ENCODE data around the gene RRH. TPM values are rescaled to one million over a fixed set of nuclear protein-coding genes. Genes with fewer than 3 reads are reported as not detected.

RRH gene
- total and polyA plus RNA-seq, 2 of the 13 experiments (the other 11 are each of a cell fraction or from before 2014, with no cell fraction given), result 0.07 to 0.17 TPM

GRCh38 chr4:109847896-109848442 is 20.2 kb downstream of the RRH start, which contains the start of gene LRIT3:
TSS of gene LRIT3 (plus strand) at chr4:109848107. CDS start at chr4:109848202, 95 bp downstream.
- no peaks in the 10 kb centered on the region for H4K20me1 ChIP-seq (ENCODE audit: insufficient read depth, low read length)
- H3K36me3 ChIP-seq (replicated peaks in 1 of 2; ENCODE audit: control insufficient read depth in 1 of 2, insufficient read depth in 2 of 2, low read length in 2 of 2), result no peaks in the 10 kb centered on the region
- peaks cover 0 to 5% of the 10 kb centered on the region in 2 experiments; a peak in 1 of 5 replicates for H3K27me3 ChIP-seq (ENCODE audit: control insufficient read depth in 1 of 2, insufficient read depth in 2 of 2, low read length in 2 of 2)
- H3K9ac ChIP-seq (ENCODE audit: insufficient read depth, low read depth, low read length), result no peak within 1 kb of the TSS
- no peak within 1 kb of the TSS for H3K4me2 ChIP-seq (ENCODE audit: low read depth, low read length)
- BruUV-seq (replicated peaks), result no TSS peak
- TF ChIP-seq MBD4 (IDR thresholded peaks at IDR 0.05; ENCODE audit: borderline replicate concordance, low read length) (no peak), ZNF33A (CRISPR knock-in tag; IDR thresholded peaks at IDR 0.05; ENCODE audit: borderline replicate concordance) (no peak), BORCS8-MEF2B (CRISPR knock-in tag; IDR thresholded peaks at IDR 0.05) (no peak), TAF15 (IDR thresholded peaks at IDR 0.05; ENCODE audit: low read depth, low read length, poor library complexity, severe bottlenecking) (no peak), ZC3H13 (CRISPR knock-in tag; IDR thresholded peaks at IDR 0.05) (no peak), ZNF460 (CRISPR knock-in tag; IDR thresholded peaks at IDR 0.05; ENCODE audit: borderline replicate concordance) (no peak), POGK (CRISPR knock-in tag; conservative IDR thresholded peaks at IDR 0.05) (no peak), FOXM1 (CRISPR knock-in tag; IDR thresholded peaks at IDR 0.05) (no peak), CREM (IDR thresholded peaks at IDR 0.05) (no peak), CREM (CRISPR knock-in tag; IDR thresholded peaks at IDR 0.05) (no peak), ZNF570 (CRISPR knock-in tag; IDR thresholded peaks at IDR 0.05; ENCODE audit: borderline replicate concordance) (no peak), ZNF333 (CRISPR knock-in tag; IDR thresholded peaks at IDR 0.05; ENCODE audit: borderline replicate concordance) (no peak), ZBTB1 (CRISPR knock-in tag; IDR thresholded peaks at IDR 0.05; ENCODE audit: borderline replicate concordance) (no peak), ZNF878 (CRISPR knock-in tag; IDR thresholded peaks at IDR 0.05) (no peak), KLF13 (CRISPR knock-in tag; IDR thresholded peaks at IDR 0.05) (no peak), SMYD3 (CRISPR knock-in tag; IDR thresholded peaks at IDR 0.05) (no peak)
- TF ChIP-seq, protein P1, sequence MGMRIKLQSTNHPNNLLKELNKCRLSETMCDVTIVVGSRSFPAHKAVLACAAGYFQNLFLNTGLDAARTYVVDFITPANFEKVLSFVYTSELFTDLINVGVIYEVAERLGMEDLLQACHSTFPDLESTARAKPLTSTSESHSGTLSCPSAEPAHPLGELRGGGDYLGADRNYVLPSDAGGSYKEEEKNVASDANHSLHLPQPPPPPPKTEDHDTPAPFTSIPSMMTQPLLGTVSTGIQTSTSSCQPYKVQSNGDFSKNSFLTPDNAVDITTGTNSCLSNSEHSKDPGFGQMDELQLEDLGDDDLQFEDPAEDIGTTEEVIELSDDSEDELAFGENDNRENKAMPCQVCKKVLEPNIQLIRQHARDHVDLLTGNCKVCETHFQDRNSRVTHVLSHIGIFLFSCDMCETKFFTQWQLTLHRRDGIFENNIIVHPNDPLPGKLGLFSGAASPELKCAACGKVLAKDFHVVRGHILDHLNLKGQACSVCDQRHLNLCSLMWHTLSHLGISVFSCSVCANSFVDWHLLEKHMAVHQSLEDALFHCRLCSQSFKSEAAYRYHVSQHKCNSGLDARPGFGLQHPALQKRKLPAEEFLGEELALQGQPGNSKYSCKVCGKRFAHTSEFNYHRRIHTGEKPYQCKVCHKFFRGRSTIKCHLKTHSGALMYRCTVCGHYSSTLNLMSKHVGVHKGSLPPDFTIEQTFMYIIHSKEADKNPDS (CRISPR knock-in tag; IDR thresholded peaks at IDR 0.05), result no peak
- CTCF ChIA-PET (ENCODE audit: low intra/inter-chr PET ratio, low total read pairs), result no interaction called here
- no peak within 1 kb of the TSS for H2AFZ ChIP-seq (ENCODE audit: low read length)
- DNase-seq (ENCODE audit: low spot score), result no peak
- ATAC-seq, result no peak
- WGBS (ENCODE audit: low lambda C conversion rate), result 39% methylated on average over 5 of the region's 5 CpGs
- H3K9me3 ChIP-seq (ENCODE audit: low read length), result no peaks in the 10 kb centered on the region
- in situ Hi-C loops (cut with HindIII; ENCODE audit: extremely low pct_ligation_motif_present, low pct_unique_long_range_greater_than_20kb) (no loop called here), intact Hi-C loops (cut with micrococcal nuclease; ENCODE audit: unreplicated experiment) (no loop called here)
- no peak within 1 kb of the TSS for H3K4me3 ChIP-seq (replicated peaks in 1 of 3; ENCODE audit: insufficient read depth in 1 of 3, low read depth in 2 of 3, low read length in 3 of 3)
- no peak for FAIRE-seq
- POLR2A ChIA-PET, result no interaction called here
- H3K79me2 ChIP-seq (ENCODE audit: insufficient read depth, low read length), result no peaks in the 10 kb centered on the region
- H3K27ac ChIP-seq (ENCODE audit: extremely low read length, insufficient read depth, low read length), result no peak within 1 kb of the TSS
- H3K4me1 ChIP-seq (ENCODE audit: insufficient read depth, low read length), result no peaks in the 10 kb centered on the region
